HG02938 (cell line): Measurements from ENCODE around the gene ADAMTS12.
"Not testable (repeated sequence)": the region's sequence is repeated elsewhere in the genome, so short reads cannot be mapped to it uniquely, and the experiment has no call there.

Experiments used
- ATAC-seq: cut with Tn5 transposase; IDR thresholded peaks from one replicate; pipeline ENCODE4 v1.9.1; 2021; ENCODE audit warnings: mild to moderate bottlenecking, moderate library complexity; ENCODE audit not compliant: unreplicated experiment

Gene ADAMTS12

DNA sequence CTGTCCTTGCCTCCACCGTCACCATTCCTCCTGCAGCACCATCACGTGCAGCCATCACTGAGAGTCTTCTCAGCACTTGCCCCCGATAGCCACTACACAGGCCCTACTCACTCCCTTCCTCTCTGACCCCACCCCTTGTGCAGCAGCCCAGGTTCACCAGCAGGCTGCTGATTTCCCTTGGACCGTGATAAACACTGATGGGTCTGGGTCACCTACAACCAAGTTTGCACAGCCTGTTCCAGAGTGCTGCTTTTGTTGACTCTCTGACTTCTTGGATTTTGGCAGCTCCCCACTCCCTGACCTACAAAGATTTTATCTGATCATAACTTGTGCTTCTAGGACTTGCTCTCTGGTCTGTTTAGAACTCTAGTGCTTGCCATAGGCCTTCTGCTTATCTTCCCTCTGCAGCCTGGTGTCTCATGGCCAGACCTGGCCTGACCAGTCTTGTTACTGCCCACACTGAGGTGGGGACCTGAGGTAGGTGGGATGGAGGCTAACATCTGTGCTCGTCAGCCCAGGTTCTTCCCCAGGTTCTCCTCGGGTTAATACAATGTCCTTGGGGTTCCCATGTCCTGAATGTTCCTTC lies 341.7 kb downstream of the ADAMTS12 start:
- no peak for ATAC-seq

GRCh38 chr5:33539790-33540189 lies 352.0 kb downstream of the ADAMTS12 start:
- ATAC-seq, result not testable (repeated sequence)

DNA sequence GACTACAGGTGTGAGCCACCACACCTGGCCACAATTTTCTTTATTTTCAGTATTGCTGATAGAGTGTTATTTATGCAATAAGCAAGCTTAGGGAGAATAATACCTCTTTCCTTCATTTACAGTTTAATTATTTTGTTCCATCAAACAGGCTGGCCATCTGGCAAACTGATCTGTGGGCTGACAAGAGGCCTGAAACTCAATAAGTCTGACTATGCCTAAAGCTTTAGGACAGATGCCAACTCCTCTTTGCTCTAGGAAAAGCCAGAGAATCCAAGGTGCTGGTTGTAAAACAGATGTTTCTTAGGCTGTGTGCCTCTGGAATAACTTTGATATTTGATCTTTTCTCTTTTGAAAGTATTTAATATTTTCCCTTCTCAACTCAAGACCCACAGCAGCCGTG lies 352.6 kb downstream of the ADAMTS12 start:
- no peak for ATAC-seq

- no peak for ATAC-seq
Observed at GRCh38 chr5:33538201-33538600, 353.6 kb downstream of the ADAMTS12 start.

DNA sequence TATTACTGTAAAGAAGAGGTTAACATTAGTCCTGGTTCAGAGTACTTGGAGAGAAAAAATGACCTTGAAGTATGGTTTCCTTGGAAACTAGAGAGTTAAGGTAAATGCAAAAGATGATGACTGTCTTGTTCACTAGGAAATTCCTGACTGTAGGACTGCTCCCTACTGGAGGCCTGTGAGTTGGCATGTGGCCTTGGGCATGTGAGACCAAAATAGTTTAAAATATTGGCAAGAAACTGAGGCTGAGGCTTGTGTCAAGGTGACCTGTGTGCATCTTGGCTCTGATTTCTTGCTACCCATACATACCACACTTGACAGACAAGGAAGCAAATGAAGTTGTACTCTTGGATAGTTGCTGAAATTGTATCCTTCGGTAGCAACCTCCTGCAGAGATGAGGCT lies 354.6 kb downstream of the ADAMTS12 start:
- ATAC-seq, result no peak

- ATAC-seq, result no peak
Observed at GRCh38 chr5:33536802-33537201, 355.0 kb downstream of the ADAMTS12 start.

GRCh38 chr5:33531824-33532223 lies 360.0 kb downstream of the ADAMTS12 start:
- ATAC-seq, result no peak

- ATAC-seq, result no peak
Observed at GRCh38 chr5:33531037-33531298, 360.8 kb downstream of the ADAMTS12 start.

GRCh38 chr5:33530183-33531036 lies 361.4 kb downstream of the ADAMTS12 start:
- ATAC-seq, result no peak

GRCh38 chr5:33527696-33528095 lies 364.1 kb downstream of the ADAMTS12 start:
- ATAC-seq, result no peak

DNA sequence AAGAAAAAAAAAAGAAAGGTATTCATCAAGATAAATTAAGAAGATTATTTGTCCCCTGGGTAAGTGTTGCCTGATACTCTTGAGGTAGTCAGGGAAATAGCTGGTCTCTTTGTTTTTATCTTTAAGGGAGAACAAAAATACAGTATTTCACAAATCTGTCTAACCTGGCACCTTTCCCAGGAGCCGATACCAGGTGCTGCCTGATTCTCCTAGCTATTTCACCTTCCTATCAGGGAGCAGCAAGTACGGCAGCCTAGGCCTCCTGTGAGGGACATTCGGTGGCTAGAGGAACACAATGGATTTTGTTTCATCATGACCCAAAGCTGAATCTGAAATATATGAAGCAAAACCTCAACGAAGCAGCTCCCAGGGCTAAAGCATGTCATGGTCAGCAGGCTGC lies 365.0 kb downstream of the ADAMTS12 start:
- no peak for ATAC-seq

GRCh38 chr5:33524476-33524875 lies 367.3 kb downstream of the ADAMTS12 start:
- no peak for ATAC-seq

GRCh38 chr5:33523208-33523771 lies 368.5 kb downstream of the ADAMTS12 start:
- no peak for ATAC-seq

DNA sequence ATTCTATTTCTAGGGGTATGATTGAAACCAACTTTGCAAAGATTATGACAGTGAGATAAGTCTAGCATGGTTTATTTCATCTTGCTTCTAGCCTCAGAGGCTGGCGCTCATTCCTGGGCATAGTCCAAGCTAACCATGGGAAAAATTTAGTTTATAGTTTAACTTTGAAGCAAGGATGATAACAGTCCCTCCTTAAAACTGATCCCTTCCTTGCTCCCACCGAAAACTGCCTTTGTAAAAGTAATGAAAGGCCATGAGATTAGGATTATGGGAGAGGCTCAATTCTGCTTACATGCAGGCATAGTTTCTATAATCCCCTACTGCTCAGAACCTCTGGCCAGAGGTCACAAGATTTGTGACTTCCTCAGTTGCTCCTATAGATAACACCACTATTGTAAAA lies 375.4 kb downstream of the ADAMTS12 start:
- no peak for ATAC-seq

DNA sequence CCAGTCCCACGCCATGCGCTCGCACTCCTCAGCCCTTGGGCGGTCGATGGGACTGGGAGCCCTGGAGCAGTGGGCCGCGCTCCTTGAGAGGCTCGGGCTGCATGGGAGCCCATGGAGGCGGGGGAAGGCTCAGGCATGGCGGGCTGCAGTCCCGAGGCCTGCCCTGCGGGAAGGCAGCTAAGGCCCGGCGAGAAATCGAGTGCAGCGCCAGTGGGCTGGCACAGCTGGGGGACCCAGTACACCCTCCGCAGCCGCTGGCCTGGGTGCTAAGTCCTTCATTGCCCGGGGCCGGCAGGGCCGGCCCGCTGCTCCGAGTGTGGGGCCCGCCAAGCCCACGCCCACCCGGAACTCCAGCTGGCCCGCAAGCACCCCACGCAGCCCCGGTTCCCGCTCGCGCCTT lies 376.4 kb downstream of the ADAMTS12 start:
- not testable (repeated sequence) for ATAC-seq

DNA sequence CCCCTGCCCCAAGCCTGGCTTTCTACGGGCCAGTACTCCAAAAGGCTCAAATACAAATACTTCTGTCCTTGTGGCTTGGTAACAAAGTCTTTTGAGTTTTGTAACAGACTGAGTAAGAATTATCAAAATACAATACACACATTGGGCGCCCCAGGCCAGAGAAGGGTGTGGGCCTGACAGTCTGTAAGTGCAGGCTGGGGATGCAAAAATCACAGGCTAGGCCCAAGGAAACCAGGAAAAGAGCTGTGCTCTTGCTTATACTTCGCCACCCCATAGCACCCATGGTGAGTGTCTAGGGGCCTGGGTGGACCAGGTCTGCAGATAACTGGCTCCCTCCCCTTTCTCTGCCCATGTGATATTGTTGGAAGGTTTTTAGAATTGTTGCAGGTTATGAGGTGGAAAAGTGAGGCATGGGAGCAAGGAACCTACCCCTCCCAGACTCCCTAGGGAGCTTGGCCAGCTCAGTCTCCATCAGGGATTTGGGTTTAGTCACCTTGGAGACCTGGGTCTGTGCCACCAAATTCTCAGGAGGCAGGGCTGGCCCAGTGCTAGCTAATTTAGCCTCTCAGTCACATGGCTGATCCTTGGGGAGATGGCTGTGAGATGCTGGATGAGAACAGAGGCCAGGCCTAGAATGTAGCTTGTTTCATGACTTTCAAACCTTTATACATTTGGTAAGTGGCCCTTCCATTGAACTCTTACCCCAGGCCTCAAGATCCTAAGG lies 378.2 kb downstream of the ADAMTS12 start:
- ATAC-seq, result no peak

DNA sequence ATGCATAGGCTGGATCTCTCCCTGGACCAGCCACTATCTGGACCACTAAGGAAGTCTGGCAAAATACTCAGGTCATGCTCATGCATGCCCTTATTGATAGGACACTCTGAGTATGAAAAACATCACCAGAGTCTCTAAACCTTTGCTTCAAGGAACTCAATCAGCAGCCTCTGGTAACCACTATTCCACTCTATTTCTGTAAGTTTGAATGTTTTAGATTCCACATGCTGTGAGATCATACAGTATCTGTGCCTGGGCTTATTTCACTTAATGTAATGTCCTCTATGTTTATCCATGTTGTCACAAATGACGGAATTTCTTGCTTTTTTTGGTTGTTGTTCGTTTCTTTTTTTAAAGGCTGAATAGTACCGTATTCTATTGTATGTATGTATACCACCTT lies 382.8 kb downstream of the ADAMTS12 start:
- ATAC-seq, result no peak

- no peak for ATAC-seq
Observed at GRCh38 chr5:33507426-33507825, 384.4 kb downstream of the ADAMTS12 start.

GRCh38 chr5:33504570-33504969 lies 387.2 kb downstream of the ADAMTS12 start:
- ATAC-seq, result no peak

DNA sequence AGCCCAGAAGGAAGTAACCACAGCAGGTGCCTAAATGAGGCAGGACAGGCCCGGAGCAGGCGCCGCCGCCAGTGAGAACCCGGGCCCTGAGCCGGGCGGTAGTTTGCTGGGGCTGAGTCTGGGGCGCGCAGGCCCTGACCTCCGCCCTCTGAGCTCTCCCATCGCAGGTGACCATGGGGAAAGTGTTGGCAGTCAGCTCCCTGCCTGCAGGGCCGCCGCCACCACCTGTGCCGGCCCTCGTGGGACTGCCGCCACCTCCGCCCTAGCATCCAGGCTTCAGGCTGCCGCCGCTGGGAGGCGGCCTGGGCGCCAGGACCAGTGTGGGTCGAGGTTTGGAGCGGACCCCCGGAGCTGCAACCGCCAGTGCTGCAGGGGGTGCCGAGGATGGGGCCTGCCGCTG lies 389.9 kb downstream of the ADAMTS12 start:
- ATAC-seq, result no peak

- ATAC-seq, result no peak
Observed at GRCh38 chr5:33501260-33501659, 390.5 kb downstream of the ADAMTS12 start.

DNA sequence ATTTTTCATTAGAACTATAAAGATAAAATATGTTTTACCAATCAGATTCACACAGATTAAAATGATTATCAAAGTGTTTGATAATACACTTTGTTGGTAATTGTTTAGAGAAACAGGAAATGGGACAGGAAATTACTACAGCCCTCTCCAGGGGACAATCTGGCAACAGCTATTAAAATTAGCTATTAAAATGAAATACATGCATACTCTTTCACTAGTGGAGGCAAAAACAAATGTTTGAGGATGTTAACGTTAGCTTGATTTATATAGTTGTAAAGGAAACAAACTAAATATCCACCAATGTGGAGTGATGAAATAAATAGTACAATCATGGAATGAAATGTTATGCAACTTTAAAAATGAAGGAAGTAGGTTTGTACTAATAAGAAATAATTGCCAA lies 397.3 kb downstream of the ADAMTS12 start:
- no peak for ATAC-seq
